ENCODE data around the gene PRR5. TPM values are rescaled to one million over a fixed set of nuclear protein-coding genes. Genes with fewer than 3 reads are reported as not detected.

PRR5 gene
- total and polyA plus RNA-seq, 2 of the 13 experiments (the other 11 are each of a cell fraction or from before 2014, with no cell fraction given): 11.6 to 27.5 TPM

DNA sequence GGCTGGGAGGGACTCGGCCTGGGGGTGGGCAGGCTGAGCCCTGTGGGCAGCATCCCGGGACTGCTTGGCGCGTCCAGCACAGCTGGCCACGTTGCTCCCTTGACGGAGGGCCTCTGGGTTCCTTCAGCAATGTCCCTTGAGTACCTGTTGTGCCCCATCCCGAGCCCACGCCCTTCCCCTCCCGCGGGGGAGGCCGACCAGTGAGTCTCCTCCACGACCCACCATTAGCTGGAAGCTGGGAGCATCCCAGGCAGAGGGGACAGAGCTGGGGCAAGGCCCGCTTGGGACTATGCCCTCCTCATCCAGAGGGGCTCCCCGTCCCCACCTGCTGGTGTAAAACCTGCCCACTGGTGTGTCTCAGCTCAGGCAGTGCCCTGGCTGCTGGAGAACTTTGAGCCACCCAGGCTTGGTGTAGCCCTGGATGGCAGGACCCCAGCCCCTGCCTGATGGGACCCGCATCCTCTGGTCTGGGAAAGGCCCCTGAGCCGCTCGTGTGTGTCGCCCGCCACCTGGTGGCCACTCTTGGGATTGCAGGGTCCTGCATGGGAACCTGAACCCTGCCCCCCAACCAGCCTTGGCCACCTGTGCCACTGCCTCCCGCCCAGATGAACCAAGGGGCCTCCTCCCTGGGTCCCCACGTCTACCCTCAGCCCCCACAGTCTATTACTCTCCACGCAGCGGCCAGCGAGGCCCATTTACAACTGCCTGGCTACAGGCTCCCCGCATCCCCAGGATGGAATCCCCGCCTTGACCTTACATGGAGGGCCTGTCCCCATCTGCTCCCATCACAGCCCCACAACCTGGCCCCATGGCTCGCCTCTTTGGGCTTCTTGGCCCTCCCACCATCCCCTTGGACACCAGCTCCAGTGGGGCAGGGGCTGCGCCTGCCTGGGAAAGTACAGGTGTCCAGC lies 33.8 kb downstream of the PRR5 start (continued):
- TF ChIP-seq, protein P1, sequence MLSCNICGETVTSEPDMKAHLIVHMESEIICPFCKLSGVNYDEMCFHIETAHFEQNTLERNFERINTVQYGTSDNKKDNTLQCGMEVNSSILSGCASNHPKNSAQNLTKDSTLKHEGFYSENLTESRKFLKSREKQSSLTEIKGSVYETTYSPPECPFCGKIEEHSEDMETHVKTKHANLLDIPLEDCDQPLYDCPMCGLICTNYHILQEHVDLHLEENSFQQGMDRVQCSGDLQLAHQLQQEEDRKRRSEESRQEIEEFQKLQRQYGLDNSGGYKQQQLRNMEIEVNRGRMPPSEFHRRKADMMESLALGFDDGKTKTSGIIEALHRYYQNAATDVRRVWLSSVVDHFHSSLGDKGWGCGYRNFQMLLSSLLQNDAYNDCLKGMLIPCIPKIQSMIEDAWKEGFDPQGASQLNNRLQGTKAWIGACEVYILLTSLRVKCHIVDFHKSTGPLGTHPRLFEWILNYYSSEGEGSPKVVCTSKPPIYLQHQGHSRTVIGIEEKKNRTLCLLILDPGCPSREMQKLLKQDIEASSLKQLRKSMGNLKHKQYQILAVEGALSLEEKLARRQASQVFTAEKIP (CRISPR knock-in tag; IDR thresholded peaks at IDR 0.05; ENCODE audit: borderline replicate concordance): no peak
- TF ChIP-seq, protein P2, sequence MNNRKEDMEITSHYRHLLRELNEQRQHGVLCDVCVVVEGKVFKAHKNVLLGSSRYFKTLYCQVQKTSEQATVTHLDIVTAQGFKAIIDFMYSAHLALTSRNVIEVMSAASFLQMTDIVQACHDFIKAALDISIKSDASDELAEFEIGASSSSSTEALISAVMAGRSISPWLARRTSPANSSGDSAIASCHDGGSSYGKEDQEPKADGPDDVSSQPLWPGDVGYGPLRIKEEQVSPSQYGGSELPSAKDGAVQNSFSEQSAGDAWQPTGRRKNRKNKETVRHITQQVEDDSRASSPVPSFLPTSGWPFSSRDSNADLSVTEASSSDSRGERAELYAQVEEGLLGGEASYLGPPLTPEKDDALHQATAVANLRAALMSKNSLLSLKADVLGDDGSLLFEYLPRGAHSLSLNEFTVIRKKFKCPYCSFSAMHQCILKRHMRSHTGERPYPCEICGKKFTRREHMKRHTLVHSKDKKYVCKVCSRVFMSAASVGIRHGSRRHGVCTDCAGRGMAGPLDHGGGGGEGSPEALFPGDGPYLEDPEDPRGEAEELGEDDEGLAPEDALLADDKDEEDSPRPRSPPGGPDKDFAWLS (CRISPR knock-in tag; IDR thresholded peaks at IDR 0.05; ENCODE audit: borderline replicate concordance): no peak
- peak; percentile 24; the same call in 1 of the 2 replicates for TF ChIP-seq ZC3H13 (CRISPR knock-in tag; IDR thresholded peaks at IDR 0.05)
- TF ChIP-seq ASH2L (IDR thresholded peaks at IDR 0.05; ENCODE audit: insufficient read length, low read depth, low read length): no peak
- no peak for TF ChIP-seq ZNF350 (CRISPR knock-in tag; IDR thresholded peaks at IDR 0.05; ENCODE audit: borderline replicate concordance, low read depth)
- TF ChIP-seq ZFY (CRISPR knock-in tag; IDR thresholded peaks at IDR 0.05): peak; percentile 22; the same call in 1 of the 2 replicates
- TF ChIP-seq, protein P3, sequence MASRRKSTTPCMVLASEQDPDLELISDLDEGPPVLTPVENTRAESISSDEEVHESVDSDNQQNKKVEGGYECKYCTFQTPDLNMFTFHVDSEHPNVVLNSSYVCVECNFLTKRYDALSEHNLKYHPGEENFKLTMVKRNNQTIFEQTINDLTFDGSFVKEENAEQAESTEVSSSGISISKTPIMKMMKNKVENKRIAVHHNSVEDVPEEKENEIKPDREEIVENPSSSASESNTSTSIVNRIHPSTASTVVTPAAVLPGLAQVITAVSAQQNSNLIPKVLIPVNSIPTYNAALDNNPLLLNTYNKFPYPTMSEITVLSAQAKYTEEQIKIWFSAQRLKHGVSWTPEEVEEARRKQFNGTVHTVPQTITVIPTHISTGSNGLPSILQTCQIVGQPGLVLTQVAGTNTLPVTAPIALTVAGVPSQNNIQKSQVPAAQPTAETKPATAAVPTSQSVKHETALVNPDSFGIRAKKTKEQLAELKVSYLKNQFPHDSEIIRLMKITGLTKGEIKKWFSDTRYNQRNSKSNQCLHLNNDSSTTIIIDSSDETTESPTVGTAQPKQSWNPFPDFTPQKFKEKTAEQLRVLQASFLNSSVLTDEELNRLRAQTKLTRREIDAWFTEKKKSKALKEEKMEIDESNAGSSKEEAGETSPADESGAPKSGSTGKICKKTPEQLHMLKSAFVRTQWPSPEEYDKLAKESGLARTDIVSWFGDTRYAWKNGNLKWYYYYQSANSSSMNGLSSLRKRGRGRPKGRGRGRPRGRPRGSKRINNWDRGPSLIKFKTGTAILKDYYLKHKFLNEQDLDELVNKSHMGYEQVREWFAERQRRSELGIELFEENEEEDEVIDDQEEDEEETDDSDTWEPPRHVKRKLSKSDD (CRISPR knock-in tag; IDR thresholded peaks at IDR 0.05; ENCODE audit: low read depth): no peak
- TF ChIP-seq GZF1 (CRISPR knock-in tag; IDR thresholded peaks at IDR 0.05): 0 out of 2 replicates have a peak, but pooled peaks have one; percentile 57
- no peak for TF ChIP-seq KLF15 (CRISPR knock-in tag; IDR thresholded peaks at IDR 0.05; ENCODE audit: borderline replicate concordance)
- TF ChIP-seq, protein P4, sequence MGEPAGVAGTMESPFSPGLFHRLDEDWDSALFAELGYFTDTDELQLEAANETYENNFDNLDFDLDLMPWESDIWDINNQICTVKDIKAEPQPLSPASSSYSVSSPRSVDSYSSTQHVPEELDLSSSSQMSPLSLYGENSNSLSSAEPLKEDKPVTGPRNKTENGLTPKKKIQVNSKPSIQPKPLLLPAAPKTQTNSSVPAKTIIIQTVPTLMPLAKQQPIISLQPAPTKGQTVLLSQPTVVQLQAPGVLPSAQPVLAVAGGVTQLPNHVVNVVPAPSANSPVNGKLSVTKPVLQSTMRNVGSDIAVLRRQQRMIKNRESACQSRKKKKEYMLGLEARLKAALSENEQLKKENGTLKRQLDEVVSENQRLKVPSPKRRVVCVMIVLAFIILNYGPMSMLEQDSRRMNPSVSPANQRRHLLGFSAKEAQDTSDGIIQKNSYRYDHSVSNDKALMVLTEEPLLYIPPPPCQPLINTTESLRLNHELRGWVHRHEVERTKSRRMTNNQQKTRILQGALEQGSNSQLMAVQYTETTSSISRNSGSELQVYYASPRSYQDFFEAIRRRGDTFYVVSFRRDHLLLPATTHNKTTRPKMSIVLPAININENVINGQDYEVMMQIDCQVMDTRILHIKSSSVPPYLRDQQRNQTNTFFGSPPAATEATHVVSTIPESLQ (CRISPR knock-in tag; conservative IDR thresholded peaks at IDR 0.05): no peak
- no peak for TF ChIP-seq ELF4 (CRISPR knock-in tag; IDR thresholded peaks at IDR 0.05; ENCODE audit: borderline replicate concordance)
- TF ChIP-seq KAT7 (CRISPR knock-in tag; IDR thresholded peaks at IDR 0.05; ENCODE audit: borderline replicate concordance): no peak
- no peak for TF ChIP-seq SP2 (CRISPR knock-in tag; IDR thresholded peaks at IDR 0.05)
- no peak for TF ChIP-seq MIER3 (CRISPR knock-in tag; IDR thresholded peaks at IDR 0.05; ENCODE audit: borderline replicate concordance)
- TF ChIP-seq CEBPB (IDR thresholded peaks at IDR 0.05; ENCODE audit: borderline replicate concordance, low read depth, low read length): no peak
- TF ChIP-seq ZNF670 (CRISPR knock-in tag; IDR thresholded peaks at IDR 0.05; ENCODE audit: borderline replicate concordance): no peak
- TF ChIP-seq ZNF724P (CRISPR knock-in tag; IDR thresholded peaks at IDR 0.05; ENCODE audit: borderline replicate concordance): 0 out of 2 replicates have a peak, but pooled peaks have one; percentile 40
- no peak for TF ChIP-seq ZNF644 (CRISPR knock-in tag; IDR thresholded peaks at IDR 0.05; ENCODE audit: low read depth)
